GM21447 (cell line): ENCODE results near the gene RMDN3.

Experiments used
- ATAC-seq: cut with Tn5 transposase; IDR thresholded peaks from one replicate; pipeline ENCODE4 v1.9.1; 2021; ENCODE audit not compliant: unreplicated experiment

The RMDN3 gene

DNA sequence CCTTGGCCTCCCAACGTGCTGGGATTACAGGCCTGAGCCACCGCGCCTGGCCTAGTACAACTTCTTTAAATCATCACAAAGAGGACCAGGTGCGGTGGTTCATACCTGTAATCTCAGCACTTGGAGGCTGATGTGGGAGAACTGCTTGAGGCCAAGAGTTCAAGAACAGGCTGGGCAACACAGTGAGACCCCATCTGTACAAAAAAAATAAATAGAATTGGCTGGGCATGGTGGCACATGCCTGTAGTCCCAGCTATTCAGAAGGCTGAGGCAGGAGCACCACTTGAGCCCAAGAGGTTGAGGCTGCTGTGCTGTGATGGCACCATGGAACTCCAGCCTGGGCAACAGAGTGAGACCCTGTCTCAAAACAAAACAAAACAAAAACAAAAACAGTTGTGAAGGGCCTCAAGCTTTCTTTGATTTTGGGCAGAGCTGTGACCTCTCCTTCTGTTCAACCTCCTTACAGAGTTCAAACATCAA, 5.9 kb downstream of the RMDN3 start:
- ATAC-seq: no peak

DNA sequence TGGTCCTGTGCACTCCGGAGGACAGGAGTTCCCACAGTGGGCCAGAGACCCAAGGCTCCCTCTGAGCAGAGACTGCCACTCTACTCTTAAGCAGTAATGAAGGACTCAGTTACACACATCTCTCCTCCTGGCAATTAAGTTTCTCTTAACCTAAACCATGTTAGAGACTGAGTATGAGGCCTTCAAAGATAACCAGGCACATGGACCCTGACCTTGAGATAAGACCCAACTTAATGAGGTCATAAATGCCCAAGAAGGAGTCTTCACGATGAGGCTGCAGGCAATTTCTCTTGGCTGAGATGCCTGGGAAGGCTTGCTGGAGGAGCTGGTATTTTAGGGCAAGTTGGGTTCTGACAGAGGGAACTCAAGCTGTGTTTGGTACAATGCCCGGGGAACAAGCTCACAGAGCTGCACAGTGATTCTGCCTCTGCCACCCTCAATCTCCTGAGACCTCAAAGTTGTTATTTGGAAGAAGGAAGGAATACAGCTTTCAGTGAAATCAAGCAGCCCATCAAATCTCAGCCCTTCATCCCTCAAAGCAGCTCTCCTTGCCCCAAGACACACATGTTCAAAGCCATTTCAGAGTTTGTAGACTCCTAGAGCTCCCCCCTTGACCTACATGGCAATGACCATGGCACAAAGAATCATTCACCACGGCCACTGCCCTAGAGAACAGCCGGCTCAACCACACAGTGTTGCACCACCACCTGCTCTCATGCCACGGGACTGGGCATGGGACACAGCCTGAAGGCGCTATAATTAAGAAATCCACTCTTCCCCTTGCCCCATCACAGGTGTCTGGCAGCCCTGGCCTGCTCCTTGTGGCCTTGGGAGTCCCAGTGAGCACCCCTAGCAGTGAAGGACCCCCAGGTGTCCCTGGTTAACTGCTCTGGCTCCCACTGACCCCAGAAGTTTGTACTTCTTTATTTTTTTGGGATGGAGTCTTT, 7.1 kb downstream of the RMDN3 start:
- ATAC-seq: no peak

DNA sequence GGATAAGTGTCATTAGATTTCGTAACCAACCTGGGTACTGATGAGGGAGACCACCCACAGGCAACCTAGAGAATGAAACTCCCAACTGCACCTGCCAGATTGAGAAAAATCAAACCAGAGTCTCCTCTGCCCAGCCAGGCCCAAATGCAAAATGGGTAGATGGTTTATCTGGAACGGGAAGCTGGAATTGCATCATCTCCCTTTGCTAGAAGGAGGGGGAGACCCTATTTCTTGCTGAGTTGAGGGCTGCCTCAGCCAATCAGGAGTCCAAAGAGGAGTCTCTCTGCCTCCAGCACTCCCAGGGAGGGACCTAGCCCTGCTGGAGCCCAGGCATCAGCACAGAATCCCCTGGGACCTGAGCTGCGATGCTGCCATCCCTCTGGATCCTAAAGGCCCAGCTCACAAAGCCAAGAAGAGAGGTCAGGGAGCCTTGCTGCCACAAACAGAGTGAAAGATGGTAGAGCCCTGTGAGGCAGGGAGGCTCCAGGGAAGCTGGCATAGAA, 8.1 kb downstream of the RMDN3 start:
- ATAC-seq: no peak

DNA sequence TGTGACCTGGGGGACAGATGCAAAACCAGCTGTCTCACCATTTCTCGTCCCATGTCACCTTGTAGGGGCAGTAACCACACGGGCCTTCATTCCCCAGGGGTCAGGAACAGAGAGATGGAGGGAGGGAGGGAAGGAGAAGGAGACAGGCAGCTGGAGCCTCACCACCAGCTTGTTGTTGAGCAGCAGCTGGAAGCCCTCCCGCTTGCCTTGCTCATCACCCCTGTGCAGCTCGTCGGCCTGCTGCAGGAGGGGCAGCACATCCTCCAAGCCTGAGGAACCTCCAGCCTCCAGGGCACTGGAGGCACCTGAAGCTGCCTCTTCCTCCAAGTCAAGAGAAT, 10.3 kb downstream of the RMDN3 start:
- no peak for ATAC-seq

DNA sequence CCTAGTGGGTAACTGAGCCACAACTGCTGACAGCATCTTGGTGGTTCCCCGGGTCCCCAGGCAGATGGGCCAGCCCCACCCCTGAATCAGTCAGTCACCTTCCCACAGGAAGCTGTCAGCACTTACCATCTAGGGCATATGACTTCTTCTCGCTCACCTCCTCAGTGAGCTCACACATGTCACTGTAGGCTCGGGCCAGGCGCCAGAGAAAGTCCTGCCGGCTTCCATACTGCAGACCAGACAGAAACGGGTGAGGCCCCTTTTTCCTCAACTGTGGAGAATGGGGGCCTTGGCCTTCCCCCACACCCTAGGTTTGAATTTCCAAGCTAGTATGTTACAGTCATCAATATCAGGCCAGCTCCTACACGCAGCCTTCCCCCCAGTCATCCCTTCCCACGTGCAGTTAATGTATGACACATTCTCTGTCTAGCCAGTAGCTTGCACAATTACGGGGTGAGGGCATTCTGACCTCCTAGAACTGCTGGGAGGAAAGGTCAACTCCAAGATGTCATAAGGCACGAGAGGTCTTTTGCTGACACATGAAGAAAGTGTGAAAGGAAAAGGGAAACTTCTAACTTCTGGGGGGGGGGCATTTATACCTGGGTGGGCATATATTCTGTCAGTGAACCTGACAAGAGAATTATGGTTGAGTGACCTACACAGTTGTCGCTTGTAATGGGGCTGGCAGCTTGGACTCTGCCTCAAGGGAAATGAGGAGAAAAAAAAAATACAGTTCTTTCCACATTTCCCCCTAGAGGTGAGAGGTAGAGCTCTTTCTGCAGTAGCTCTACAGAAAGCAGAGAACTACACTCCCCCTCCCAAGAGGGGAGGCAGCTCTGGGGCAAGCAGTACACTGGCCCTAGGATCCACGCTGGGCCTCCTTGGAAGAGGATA, 10.9 kb downstream of the RMDN3 start:
- ATAC-seq: no peak

DNA sequence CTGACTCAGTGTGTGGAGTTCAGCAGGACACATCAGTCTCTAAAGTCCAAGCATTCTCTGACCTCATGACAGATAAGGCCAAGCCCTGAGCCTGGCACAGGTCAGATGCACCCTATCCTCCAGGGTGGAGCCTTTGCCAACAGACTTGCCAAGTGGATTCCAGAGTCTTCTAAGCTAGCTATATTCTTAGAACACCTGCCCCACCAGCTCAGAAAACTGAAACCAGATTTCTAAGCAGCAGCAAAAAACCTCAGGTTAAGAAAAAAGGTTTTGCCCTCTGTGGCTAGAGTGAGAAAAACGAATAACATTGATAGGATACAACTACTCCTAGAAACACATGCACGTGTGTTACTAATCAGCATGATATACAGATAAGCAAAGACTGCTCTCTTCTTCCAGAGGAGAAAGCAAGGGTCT, 11.6 kb downstream of the RMDN3 start:
- ATAC-seq: no peak

DNA sequence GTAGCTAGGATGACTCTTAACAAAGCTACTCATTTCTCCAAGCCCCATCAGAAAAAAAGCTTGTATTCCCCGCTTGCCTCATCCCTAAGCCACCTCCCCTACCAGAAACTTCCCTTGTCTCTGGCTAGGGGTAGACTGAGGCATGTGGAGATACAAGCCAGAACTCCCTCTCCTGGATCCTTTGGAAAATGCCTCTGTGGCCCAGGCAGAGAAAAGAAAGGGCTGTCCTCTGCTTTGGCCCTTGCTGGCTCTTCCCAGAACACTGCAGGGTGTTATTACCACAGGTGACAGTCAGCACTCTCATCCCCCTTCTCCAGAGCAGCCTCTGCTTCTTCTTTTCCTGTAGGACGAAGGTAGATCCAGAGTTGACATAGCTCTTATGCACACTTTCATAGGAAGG, 15.2 kb downstream of the RMDN3 start:
- no peak for ATAC-seq

DNA sequence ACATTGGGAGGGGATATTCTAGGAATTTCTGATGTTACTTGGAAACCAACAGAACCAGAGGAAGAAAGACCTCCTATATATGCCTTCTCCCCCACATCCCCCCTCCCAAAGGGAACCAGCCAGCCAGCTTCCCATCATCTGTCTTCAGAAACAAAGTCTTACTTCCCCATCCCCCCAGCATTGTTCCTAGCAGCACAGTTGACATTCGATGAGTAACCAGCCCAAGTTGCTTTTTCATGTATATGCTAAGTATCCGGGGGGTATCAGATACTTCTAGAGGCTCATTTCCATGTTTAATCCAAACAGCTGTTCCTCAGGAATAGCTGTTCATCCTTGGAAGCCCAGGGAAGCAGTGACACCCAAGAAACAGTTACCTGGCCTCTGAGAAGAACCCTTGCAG, 16.0 kb downstream of the RMDN3 start:
- ATAC-seq: no peak

DNA sequence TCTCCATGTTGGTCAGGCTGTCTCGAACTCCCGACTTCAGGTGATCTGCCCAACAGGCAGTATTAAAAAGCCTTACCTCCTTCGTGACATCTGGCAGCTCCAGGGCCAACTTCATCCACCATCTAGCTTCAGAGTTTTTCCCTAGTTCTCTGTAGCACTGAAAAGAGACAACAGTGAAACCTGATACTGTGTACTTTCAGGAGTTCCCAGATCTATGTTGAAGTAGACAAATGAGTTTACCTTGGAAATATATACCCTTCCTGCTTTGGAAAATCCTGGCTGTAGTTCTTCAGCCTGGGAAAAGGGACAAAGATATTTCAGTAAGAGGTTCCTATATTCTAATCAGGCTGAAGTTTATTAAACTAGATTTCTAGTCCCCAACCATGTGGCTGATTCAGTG, 18.0 kb downstream of the RMDN3 start:
- ATAC-seq: no peak

DNA sequence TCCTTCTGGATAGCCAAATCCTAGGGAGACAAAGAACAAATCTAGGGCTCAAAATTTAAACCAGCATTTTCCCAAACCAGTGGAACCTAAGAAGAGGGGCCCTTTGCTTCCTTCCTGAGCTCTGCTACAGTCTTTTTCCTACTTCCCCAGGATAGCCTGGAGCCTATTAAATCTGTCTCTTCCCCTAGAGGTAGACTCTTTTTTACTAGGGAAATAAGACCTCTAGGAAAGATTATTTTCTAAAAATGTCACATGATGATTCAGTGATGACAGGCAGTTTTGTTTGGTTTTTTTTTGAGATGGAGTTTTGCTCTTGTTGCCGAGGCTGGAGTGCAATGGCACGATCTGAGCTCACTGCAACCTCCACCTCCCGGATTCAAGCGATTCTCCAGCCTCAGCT, 18.5 kb downstream of the RMDN3 start:
- no peak for ATAC-seq

DNA sequence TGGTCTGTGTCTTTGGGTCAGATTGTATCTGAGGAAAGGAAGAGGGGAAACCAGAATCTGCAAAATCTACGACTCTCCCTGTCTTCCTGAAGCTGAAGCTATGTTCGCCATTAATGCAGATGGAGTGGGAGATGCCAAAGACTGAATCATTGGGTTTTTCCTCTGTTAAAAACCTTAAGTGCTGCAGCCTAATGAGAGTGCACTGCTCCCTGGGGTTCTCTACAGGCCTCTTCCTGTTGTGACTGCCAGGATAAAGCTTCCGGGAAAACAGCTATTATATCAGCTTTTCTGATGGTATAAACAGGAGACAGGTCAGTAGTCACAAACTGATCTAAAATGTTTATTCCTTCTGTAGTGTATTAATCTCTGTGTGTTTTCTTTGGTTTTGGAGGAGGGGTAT, 24.0 kb downstream of the RMDN3 start:
- ATAC-seq: no peak

DNA sequence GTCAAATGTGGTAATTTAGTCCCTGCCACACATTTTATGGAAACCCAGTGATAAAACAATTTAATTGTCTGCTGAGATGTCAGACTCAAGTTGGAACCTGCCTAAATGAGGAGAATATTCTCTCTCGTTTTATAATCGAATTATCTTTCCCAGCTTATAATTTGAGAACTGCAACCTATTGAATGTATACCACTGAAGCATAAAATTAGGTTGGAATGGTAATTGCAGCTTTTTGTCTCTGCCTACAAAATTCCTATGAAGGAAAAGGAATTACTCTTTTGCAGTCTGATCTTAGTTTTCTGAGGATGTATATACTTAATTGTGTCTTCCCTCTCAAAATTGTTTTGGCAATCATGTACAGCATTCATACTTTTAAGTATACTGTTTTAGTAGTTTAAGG, 31.1 kb downstream of the RMDN3 start:
- no peak for ATAC-seq

DNA sequence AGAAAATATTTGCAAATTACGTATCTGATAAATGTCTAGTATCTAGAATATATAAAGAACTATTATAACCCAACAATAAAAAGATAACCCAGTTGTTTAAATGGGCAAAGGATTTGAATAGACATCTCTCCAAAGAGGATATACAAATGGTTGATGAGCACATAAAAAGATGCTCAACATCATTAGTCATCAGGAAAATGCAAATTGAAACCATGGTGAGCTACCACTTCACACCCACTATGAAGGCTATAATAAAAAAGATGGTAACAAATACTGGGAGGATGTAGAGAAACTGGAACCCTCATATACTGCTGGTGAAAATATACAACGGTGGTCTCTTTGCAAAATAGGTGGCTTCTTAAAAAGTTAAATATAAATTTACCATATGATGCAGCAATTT, 32.1 kb downstream of the RMDN3 start:
- ATAC-seq: no peak

DNA sequence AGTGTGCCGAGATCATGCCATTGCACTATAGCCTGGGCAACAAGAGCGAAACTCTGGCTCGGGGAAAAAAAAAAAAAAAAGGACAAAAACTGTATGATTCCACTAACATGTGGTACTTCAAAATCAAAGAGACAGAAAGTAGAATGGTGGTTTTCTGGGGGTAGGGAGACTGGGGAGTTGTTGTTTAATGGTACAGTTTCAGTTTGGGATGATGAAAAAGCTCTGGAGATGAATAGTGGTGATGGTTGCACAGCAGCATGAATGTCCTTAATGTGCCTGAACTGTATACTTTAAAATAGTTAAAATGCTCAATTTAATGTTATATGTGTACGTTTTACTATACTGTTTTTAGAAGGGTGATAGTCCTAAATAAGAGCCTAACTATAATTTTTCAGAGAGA, 32.7 kb downstream of the RMDN3 start:
- no peak for ATAC-seq

DNA sequence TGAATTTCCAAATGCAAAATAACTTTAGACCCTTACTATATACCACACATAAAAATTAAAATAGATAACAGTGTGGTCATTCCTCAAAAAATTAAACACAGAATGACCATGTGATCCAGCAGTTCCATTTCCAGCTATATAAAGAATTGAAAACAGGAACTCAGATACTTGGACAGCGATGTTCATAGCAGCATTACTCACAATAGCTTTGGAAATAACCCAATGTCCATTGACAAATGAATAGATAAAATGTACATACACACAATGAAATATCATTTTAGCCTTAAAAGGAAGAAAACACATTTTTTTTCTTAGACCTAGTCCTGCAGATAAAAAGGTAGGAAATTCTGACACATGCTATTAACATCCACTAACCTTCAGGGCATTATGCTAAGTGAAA, 33.4 kb downstream of the RMDN3 start:
- ATAC-seq: no peak

DNA sequence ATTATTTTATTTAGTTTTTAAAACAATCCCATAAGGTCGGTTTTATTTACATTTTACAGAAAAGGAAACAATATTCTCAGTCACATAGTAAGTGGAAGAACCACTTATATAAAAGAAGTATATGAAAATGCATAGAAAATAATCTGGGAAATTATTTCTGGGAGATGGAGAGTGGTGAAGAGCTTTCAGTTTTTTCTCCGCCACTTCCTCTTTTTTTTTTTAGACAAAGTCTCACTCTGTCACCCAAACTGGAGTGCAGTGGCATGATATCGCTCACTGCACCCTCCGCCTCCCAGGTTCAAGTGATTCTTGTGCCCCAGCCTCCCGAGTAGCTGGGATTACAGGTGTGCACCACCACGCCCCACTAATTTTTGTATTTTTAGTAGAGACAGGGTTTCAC, 38.9 kb downstream of the RMDN3 start:
- no peak for ATAC-seq

DNA sequence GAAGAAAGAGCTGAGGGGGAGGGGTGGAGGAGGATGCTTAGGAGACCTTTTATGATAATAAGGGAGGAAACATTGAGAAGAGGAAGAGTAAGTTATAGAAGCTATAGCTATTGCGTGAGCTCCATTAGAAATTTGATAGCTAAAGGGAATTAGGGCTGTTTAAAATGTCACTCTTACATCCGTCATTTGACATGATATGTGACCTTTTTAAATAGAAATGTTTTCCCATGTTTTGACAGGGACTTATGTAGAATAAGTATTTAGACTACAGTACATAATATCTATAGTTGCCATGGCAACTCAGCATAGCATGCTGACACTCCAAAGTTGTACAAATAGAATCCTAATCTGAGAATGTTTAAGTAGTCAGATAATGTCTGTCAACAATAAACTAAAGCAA, 40.9 kb downstream of the RMDN3 start:
- ATAC-seq: no peak

DNA sequence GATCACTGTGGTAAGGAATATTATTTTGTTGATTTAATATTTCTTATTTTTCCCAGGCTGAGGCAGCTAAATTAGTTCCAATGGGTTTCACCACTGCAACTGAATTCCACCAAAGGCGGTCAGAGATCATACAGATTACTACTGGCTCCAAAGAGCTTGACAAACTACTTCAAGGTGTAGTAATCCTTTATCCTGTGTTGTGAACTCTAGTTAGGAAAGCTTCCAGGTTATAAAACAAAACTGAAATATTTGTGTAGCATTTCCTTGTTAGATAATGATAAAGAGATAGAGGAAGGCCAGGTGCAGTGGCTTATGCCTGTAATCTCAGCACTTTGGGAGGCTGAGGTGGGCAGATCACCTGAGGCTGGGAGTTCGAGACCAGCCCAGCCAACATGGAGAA, 48.9 kb downstream of the RMDN3 start:
- no peak for ATAC-seq

DNA sequence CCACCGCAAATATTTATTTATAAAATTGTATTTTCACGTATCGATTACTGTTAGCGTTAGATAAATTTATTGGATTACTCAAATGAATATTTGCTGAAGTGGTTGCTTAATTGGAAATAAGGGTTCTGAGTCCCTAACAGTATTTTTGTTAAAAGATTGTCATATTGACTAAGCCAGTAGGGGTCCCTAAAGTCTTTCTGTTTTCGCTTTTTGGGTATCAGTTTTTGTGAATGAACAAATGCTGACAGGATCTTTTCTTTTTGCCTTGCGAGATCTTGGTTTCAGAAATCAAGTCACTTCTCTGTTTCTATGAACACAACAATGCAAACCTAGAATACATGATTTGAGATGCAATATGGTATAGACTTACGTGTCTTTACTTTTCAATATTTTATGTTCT, 53.0 kb downstream of the RMDN3 start:
- ATAC-seq: no peak

DNA sequence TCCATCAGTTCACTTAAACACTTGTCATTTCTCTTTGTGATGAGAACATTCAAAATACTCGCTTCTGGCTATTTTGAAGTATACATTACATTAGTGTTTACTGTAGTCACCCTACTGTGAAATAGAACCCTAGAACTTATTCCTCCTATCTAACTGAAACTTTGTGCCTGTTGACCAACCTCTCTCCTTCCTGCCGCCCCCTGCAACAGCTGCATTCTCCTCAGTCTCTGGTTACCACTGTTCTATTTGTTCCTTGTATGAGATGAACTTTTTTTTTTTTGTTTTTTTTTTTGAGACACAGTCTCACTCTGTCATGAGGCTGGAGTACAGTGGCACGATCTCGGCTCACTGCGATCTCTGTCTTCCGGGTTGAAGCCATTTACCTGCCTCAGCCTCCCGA, 57.1 kb downstream of the RMDN3 start:
- no peak for ATAC-seq

DNA sequence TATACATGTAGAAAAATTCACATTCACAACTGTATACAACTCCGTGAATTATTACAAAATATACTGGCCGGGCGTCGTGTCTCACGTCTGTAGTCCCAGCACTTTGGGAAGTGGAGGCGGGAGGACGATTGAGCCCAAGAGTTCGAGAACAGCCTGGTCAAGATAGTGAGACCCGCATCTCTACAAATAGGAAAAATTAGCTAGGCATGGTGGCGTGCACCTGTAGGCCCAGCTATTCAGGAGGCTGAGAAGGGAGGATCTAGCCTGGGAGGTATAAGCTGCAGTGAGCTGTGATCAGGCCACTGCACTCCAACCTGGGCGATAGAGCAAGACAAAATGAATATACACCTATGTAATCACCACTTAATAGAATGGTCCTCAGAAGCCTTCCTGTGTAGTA, 58.8 kb downstream of the RMDN3 start:
- no peak for ATAC-seq

DNA sequence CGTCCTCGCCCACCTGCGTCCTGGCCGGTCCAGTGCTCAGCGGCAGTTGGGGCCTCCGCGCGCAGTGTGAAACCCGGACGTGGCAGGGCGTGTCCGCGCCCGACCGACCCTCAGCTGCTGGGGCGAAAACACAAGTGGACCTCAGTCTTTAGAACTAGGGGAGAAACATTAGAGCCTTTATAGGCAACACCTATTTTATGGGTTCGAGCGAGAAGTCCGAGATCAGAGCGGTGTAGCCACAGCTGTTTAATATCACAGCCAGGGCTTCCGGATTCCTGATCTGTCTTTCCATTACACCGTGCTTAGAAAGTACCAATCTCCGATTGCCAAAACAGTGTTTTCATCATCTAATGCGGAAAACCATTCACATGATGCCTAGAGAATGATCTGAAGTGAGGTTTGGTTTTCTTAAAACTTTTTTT, 59.6 kb downstream of the RMDN3 start:
- ATAC-seq: peak; percentile 33
